T-cell (primary cell): Measurements from ENCODE around the gene NEIL1. TPM values are rescaled to one million over a fixed set of nuclear protein-coding genes. Genes with fewer than 3 reads are reported as not detected.

Source experiments
- ATAC-seq, 4 experiments: fragments of 200-7000 bp in 3 of 4; fragments of 150-1000 bp in 1 of 4; cut with Tn5 transposase; replicated peaks in 1 of 4; 1 replicate in 3 of 4; 2 replicates in 1 of 4; pipeline ENCODE4 v1.10.0; 2021; ENCODE audit warnings: moderate library complexity in 3 of 4, mild to moderate bottlenecking in 2 of 4, moderate number of reproducible peaks in 1 of 4
- CTCF ChIA-PET, 2 donors: fragments of 300-600 bp; sonication (Branson Sonifier 250); formaldehyde crosslinking; loops; one replicate each; lab custom pipeline; 2022; ENCODE audit warnings: antibody characterized with exemption in 2 of 2; lab: Charles Lee
- POLR2A ChIA-PET, 2 donors: fragments of 300-600 bp; sonication (Branson Sonifier 250); formaldehyde crosslinking; loops; one replicate each; lab custom pipeline; 2022; ENCODE audit warnings: antibody characterized with exemption in 2 of 2; lab: Charles Lee
- DNase-seq, 35 experiments: peaks; one replicate each; pipeline versions ENCODE4 v3.0.0 to v3.0.0-alpha.2; 2013 to 2023
- H3K27ac ChIP-seq: one replicate; pipeline ENCODE4 v1.5.1; 2013; ENCODE audit warnings: low read length
- H3K27me3 ChIP-seq, 2 experiments: replicated peaks in 1 of 2; 1 replicate in 1 of 2; 2 replicates in 1 of 2; pipeline versions ENCODE4 v1.6.1 to v1.7.0; 2013; ENCODE audit warnings: low read length in 1 of 2, mixed read lengths in 1 of 2; ENCODE audit not compliant: control insufficient read depth in 2 of 2, insufficient read depth in 2 of 2; ENCODE audit errors: extremely low read depth in 1 of 2
- H3K36me3 ChIP-seq, 2 donors: 1 replicate in 1 of 2; 2 replicates in 1 of 2; pipeline versions ENCODE4 v1.6.1 to v1.7.0; 2013; ENCODE audit warnings: low read length in 1 of 2; ENCODE audit not compliant: control insufficient read depth in 2 of 2, insufficient read depth in 1 of 2; ENCODE audit errors: extremely low read depth in 1 of 2
- H3K4me1 ChIP-seq, 2 experiments: 1 replicate in 1 of 2; 2 replicates in 1 of 2; pipeline versions ENCODE4 v1.6.1 to v1.7.0; 2013; ENCODE audit warnings: low read length in 2 of 2, mixed read lengths in 1 of 2; ENCODE audit not compliant: insufficient read depth in 2 of 2, control insufficient read depth in 1 of 2; ENCODE audit errors: extremely low read depth in 1 of 2
- H3K4me3 ChIP-seq, 2 donors: 1 replicate in 1 of 2; 2 replicates in 1 of 2; pipeline versions ENCODE4 v1.5.1 to v1.7.0; 2013; ENCODE audit warnings: mild to moderate bottlenecking in 2 of 2, low read length in 1 of 2, moderate library complexity in 1 of 2; ENCODE audit not compliant: control insufficient read depth in 1 of 2; ENCODE audit errors: extremely low read depth in 1 of 2
- H3K9me3 ChIP-seq: 2 replicates; pipeline ENCODE4 v1.7.0; 2013
- H3K27ac Mint-ChIP-seq, 2 donors: one replicate each; pipeline ENCODE4 v1.8.0; 2020 to 2021; ENCODE audit warnings: mild to moderate bottlenecking in 2 of 2, mixed read lengths in 2 of 2
- H3K27me3 Mint-ChIP-seq, 2 donors: one replicate each; pipeline ENCODE4 v1.8.0; 2021 to 2022; ENCODE audit warnings: mixed read lengths in 2 of 2
- H3K36me3 Mint-ChIP-seq: one replicate; pipeline ENCODE4 v1.8.0; 2021; ENCODE audit warnings: mixed read lengths
- H3K4me1 Mint-ChIP-seq, 3 donors: one replicate each; pipeline ENCODE4 v1.8.0; 2020 to 2022; ENCODE audit warnings: mixed read lengths in 3 of 3, mild to moderate bottlenecking in 1 of 3
- H3K4me3 Mint-ChIP-seq, 3 donors: one replicate each; pipeline ENCODE4 v1.8.0; 2020 to 2022; ENCODE audit warnings: mild to moderate bottlenecking in 3 of 3, mixed read lengths in 3 of 3, moderate library complexity in 3 of 3
- H3K9me3 Mint-ChIP-seq, 3 donors: one replicate each; pipeline ENCODE4 v1.8.0; 2020 to 2022; ENCODE audit warnings: mixed read lengths in 3 of 3
- WGBS: methylation state at CpG from one replicate; pipeline ENCODE4 v1.1.5; 2013; ENCODE audit warnings: missing lambda C conversion rate; ENCODE audit not compliant: insufficient coverage; 5-methylcytosine and 5-hydroxymethylcytosine counted together
- total RNA-seq, 35 experiments: library from RNA in 6 of 35; stranded (reverse) in 6 of 35; fragments of 120-200 nt in 1 of 35; gene quantifications; one replicate each; pipeline versions ENCODE4 v1.2.1 to v1.2.4 and lab custom pipeline; 2013 to 2026

Gene NEIL1
- total RNA-seq, 5 donors from 2014 or later (not counting 1 experiment from before 2014, with no cell fraction given), result 11.9 to 35.0 (median 15.1) TPM

DNA sequence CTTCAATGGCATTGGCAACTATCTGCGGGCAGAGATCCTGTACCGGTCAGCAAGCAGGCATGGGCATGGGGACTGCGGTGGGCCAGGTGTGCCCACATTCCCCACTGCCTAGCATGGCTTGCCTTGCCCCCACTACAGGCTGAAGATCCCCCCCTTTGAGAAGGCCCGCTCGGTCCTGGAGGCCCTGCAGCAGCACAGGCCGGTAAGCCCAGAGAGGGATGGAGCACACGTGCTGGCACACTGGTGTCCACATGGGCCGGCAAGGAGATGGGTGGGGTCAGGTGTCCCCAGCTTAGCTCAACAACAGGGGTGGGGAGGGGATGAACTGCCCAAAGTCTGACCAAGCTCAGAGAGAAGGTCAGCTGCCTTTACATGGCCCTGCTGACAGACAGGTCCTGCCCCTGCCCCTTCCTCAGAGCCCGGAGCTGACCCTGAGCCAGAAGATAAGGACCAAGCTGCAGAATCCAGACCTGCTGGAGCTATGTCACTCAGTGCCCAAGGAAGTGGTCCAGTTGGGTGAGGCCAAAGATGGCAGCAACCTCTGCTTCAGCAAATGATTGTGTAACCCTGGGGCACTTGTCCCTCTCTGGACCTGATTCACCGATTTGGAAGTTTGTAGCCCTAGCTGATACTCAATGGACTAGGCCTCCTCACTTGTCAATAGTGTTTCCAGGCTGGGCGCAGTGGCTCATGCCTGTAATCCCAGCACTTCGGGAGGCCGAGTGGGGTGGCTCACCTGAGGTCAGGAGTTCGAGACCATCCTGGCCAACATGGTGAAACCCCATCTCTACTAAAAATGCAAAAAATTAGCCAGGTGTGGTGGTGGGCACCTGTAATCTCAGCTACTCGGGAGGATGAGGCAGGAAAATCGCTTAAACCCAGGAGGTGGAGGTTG is 5.6 kb downstream of the NEIL1 start:
- H3K4me1 ChIP-seq, result peaks cover 2 to 34% of the 10 kb centered on the region in 2 experiments
- ATAC-seq (no peak), DNase-seq (no peak)
- ChIA-PET POLR2A (interaction anchor here in 1 of 2 donors (0.6 kb wide), 1 partner anchor 156 kb away, joined by 4 read pairs; no protein-coding TSS in a partner anchor), CTCF (interaction anchor here (0.5 to 1.2 kb wide), 3 partner anchors 15 to 315 kb away, joined by 3 to 4 read pairs (median 3); no protein-coding TSS in a partner anchor)
- no peak overlapping the region for H3K27ac ChIP-seq
- whole genome bisulfite sequencing, result 100% methylated on average over 11 of the region's 16 CpGs
- Mint-ChIP-seq H3K4me1 (peaks cover 16 to 29% (median 23%) of the 10 kb centered on the region in 3 donors), H3K36me3 (peaks cover 11% of the 10 kb centered on the region), H3K27me3 (no peaks in the 10 kb centered on the region), H3K4me3 (no peak overlapping the region), H3K27ac (no peak overlapping the region), H3K9me3 (peaks cover 5 to 12% (median 7%) of the 10 kb centered on the region in 3 donors)
- no peaks in the 10 kb centered on the region for H3K9me3 ChIP-seq
- no peak overlapping the region for H3K4me3 ChIP-seq
- H3K27me3 ChIP-seq, result peaks cover 0 to 4% of the 10 kb centered on the region in 2 experiments
- peaks cover 10 to 13% of the 10 kb centered on the region in 2 donors for H3K36me3 ChIP-seq

DNA sequence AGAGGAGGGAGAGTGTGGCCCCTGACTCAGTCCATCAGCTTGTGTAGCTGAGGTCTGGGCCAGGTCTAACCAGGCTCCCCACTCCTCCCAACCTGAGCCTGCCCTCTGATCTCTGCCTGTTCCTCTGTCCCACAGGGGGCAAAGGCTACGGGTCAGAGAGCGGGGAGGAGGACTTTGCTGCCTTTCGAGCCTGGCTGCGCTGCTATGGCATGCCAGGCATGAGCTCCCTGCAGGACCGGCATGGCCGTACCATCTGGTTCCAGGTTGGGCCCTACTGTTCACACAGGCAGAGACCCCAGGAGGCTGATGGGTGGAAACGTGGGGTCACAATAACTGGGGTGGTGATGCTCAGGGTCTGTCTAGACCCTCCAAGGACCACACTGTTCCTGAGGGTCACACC is 6.8 kb downstream of the NEIL1 start:
- no peaks in the 10 kb centered on the region for H3K27me3 Mint-ChIP-seq
- Histone ChIP-seq H3K4me3 (no peak overlapping the region), H3K36me3 (peaks cover 13 to 16% of the 10 kb centered on the region in 2 donors), H3K27ac (no peak overlapping the region), H3K9me3 (no peaks in the 10 kb centered on the region), H3K4me1 (peaks cover 2 to 24% of the 10 kb centered on the region in 2 experiments), H3K27me3 (no peaks in the 10 kb centered on the region)
- no peak overlapping the region for H3K4me3 Mint-ChIP-seq
- POLR2A ChIA-PET, result interaction anchor here in 1 of 2 donors (1.0 kb wide), 1 partner anchor 15 kb away, joined by 4 read pairs; the partner anchor contains the start of gene MAN2C1
- DNase-seq (no peak), ATAC-seq (no peak)
- no peak overlapping the region for H3K27ac Mint-ChIP-seq
- CTCF ChIA-PET, result interaction anchor here in 1 of 2 donors (1.1 to 1.2 kb wide), 2 partner anchors 14 to 316 kb away, joined by 3 to 4 read pairs; no protein-coding TSS in a partner anchor
- WGBS, result 98% methylated on average over 5 of the region's 7 CpGs
- H3K4me1 Mint-ChIP-seq, result peaks cover 16 to 26% (median 22%) of the 10 kb centered on the region in 3 donors
- H3K9me3 Mint-ChIP-seq, result peaks cover 5 to 12% (median 7%) of the 10 kb centered on the region in 3 donors
- peaks cover 13% of the 10 kb centered on the region for H3K36me3 Mint-ChIP-seq

GRCh38 chr15:75354454-75354853 is 7.6 kb downstream of the NEIL1 start:
- no peaks in the 10 kb centered on the region for H3K9me3 ChIP-seq
- Mint-ChIP-seq H3K36me3 (peaks cover 13% of the 10 kb centered on the region), H3K9me3 (peaks cover 5 to 12% (median 7%) of the 10 kb centered on the region in 3 donors), H3K4me3 (no peak overlapping the region), H3K4me1 (peaks cover 14 to 17% (median 15%) of the 10 kb centered on the region in 3 donors), H3K27me3 (no peaks in the 10 kb centered on the region), H3K27ac (no peak overlapping the region)
- no peaks in the 10 kb centered on the region for H3K27me3 ChIP-seq
- H3K4me1 ChIP-seq, result peaks cover 0 to 16% of the 10 kb centered on the region in 2 experiments
- ChIA-PET POLR2A (no interaction called here), CTCF (interaction anchor here in 1 of 2 donors (1.2 kb wide), 1 partner anchor 13 kb away, joined by 4 read pairs; no protein-coding TSS in a partner anchor)
- H3K36me3 ChIP-seq, result peaks cover 18 to 25% of the 10 kb centered on the region in 2 donors
- DNase-seq, result no peak
- 100% methylated on average over 1 of the region's 7 CpGs for WGBS
- no peak overlapping the region for H3K4me3 ChIP-seq
- H3K27ac ChIP-seq, result no peak overlapping the region
- no peak for ATAC-seq

GRCh38 chr15:75355369-75355768 is 8.5 kb downstream of the NEIL1 start:
- H3K36me3 Mint-ChIP-seq, result peaks cover 8% of the 10 kb centered on the region
- H3K4me1 Mint-ChIP-seq, result peaks cover 5 to 8% (median 6%) of the 10 kb centered on the region in 3 donors
- H3K9me3 Mint-ChIP-seq, result peaks cover 0 to 3% (median 0%) of the 10 kb centered on the region in 3 donors
- DNase-seq (no peak), ATAC-seq (no peak)
- no peaks in the 10 kb centered on the region for H3K9me3 ChIP-seq
- H3K27me3 ChIP-seq, result no peaks in the 10 kb centered on the region
- H3K27ac ChIP-seq, result no peak overlapping the region
- H3K4me3 ChIP-seq, result no peak overlapping the region
- 94% methylated on average over 2 of the region's 4 CpGs for WGBS
- H3K27me3 Mint-ChIP-seq, result no peaks in the 10 kb centered on the region
- H3K36me3 ChIP-seq, result peaks cover 23 to 32% of the 10 kb centered on the region in 2 donors
- H3K4me3 Mint-ChIP-seq, result no peak overlapping the region
- CTCF ChIA-PET, result no interaction called here
- peaks cover 0 to 6% of the 10 kb centered on the region in 2 experiments for H3K4me1 ChIP-seq
- POLR2A ChIA-PET, result no interaction called here
- H3K27ac Mint-ChIP-seq, result no peak overlapping the region

DNA sequence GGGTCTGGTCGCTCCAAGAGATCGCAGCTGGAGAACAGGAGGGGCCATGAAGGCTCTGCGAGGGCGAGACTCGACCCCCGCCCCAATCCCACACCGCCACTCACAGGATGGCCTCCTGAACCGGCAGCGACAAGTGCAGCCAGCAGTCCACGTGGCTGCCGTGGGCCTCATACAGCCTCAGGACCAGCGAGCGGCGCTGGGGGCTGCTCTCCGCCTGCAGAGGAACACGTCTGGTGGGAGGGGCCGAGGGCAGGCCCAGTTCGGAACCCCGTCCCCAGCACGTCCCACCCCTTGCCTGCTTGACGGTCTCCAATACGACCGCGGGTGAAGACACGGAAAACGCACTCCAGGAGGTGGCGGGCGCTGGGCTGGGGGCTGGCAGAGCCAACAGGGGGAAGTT is 9.2 kb downstream of the NEIL1 start:
- H3K27ac Mint-ChIP-seq, result no peak overlapping the region
- Histone ChIP-seq H3K9me3 (no peaks in the 10 kb centered on the region), H3K36me3 (peaks cover 23 to 32% of the 10 kb centered on the region in 2 donors), H3K4me3 (no peak overlapping the region), H3K27ac (no peak overlapping the region), H3K4me1 (no peaks in the 10 kb centered on the region), H3K27me3 (no peaks in the 10 kb centered on the region)
- H3K4me3 Mint-ChIP-seq, result no peak overlapping the region
- peaks cover 0 to 2% (median 0%) of the 10 kb centered on the region in 3 donors for H3K4me1 Mint-ChIP-seq
- POLR2A ChIA-PET, result no interaction called here
- no peak for DNase-seq
- no peak for ATAC-seq
- peaks cover 10% of the 10 kb centered on the region for H3K36me3 Mint-ChIP-seq
- WGBS, result 96% methylated on average over 28 of the region's 28 CpGs
- CTCF ChIA-PET, result interaction anchor here in 1 of 2 donors (1.1 kb wide), 1 partner anchor 12 kb away, joined by 3 read pairs; no protein-coding TSS in a partner anchor
- no peaks in the 10 kb centered on the region for H3K9me3 Mint-ChIP-seq
- H3K27me3 Mint-ChIP-seq, result no peaks in the 10 kb centered on the region

DNA sequence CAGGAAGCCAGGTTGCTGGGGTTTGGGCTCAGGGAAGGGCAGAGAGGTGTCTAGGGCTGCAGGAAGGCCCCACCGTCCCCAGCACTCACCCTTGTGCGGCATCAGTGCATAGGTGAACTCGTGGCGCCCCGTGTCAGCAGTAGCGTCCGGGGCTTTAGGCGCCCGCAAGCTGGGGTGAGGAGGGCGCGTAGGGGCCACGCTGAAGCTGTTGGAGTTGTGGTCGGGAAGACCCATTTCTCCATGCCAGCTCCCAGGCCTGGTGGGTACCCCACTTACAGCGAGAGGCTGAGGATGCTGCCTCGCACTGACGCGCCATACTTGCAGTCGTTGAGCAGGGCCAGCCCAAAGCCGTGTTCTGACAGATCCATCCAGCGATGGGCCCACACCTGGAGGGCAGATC is 9.7 kb downstream of the NEIL1 start:
- ATAC-seq (no peak), DNase-seq (no peak)
- Mint-ChIP-seq H3K9me3 (no peaks in the 10 kb centered on the region), H3K4me1 (no peaks in the 10 kb centered on the region), H3K4me3 (no peak overlapping the region), H3K27ac (no peak overlapping the region), H3K27me3 (no peaks in the 10 kb centered on the region), H3K36me3 (peaks cover 10% of the 10 kb centered on the region)
- H3K27ac ChIP-seq, result no peak overlapping the region
- WGBS, result 96% methylated on average over 20 of the region's 20 CpGs
- H3K4me1 ChIP-seq, result no peaks in the 10 kb centered on the region
- H3K4me3 ChIP-seq, result no peak overlapping the region
- H3K9me3 ChIP-seq, result no peaks in the 10 kb centered on the region
- no peaks in the 10 kb centered on the region for H3K27me3 ChIP-seq
- CTCF ChIA-PET, result interaction anchor here in 1 of 2 donors (0.7 to 1.1 kb wide), 2 partner anchors 11 to 39 kb away, joined by 3 read pairs; no protein-coding TSS in a partner anchor
- peaks cover 26 to 37% of the 10 kb centered on the region in 2 donors for H3K36me3 ChIP-seq
- POLR2A ChIA-PET, result no interaction called here
